Measurements from ENCODE around the gene LIPH.

GRCh38 chr3:185584686-185585085 lies 32.3 kb upstream of the LIPH start:
- no peak for TF ChIP-seq POLR2AphosphoS5 (IDR thresholded peaks at IDR 0.05; ENCODE audit: borderline replicate concordance, low read depth, low read length)
- TF ChIP-seq EZH2 (IDR thresholded peaks at IDR 0.05), result no peak

Data from SK-N-MC (cell line).